ENCODE results near the gene PARP15. TPM values are rescaled to one million over a fixed set of nuclear protein-coding genes. Genes with fewer than 3 reads are reported as not detected.

The PARP15 gene
- total RNA-seq, 1 donor from 2014 or later: 0.09 TPM

- Histone ChIP-seq H3K79me2 (ENCODE audit: insufficient read depth, low read length) (no peaks in the 10 kb centered on the region), H3K4me3 (ENCODE audit: insufficient read depth, low read depth, low read length) (no peak overlapping the region), H3K27me3 (ENCODE audit: insufficient read depth, low read length) (peaks cover 25% of the 10 kb centered on the region), H4K20me1 (ENCODE audit: insufficient read depth, low read length) (no peaks in the 10 kb centered on the region), H2AFZ (ENCODE audit: low read depth, low read length) (no peak overlapping the region), H3K4me1 (ENCODE audit: insufficient read depth, low read length) (no peaks in the 10 kb centered on the region), H3K9ac (ENCODE audit: low read length) (no peak overlapping the region), H3K36me3 (ENCODE audit: insufficient read depth, low read length) (no peaks in the 10 kb centered on the region), H3K27ac (ENCODE audit: low read depth, low read length) (no peak overlapping the region), H3K9me3 (ENCODE audit: insufficient read depth, low read depth, low read length) (peaks cover 3% of the 10 kb centered on the region), H3K4me2 (ENCODE audit: low read length) (no peak overlapping the region)
- H3K9me3 Mint-ChIP-seq (ENCODE audit: unreplicated experiment): peaks cover 8% of the 10 kb centered on the region
- no peak for FAIRE-seq
- no peak overlapping the region for H3K27ac Mint-ChIP-seq (ENCODE audit: unreplicated experiment)
- no peaks in the 10 kb centered on the region for H3K4me1 Mint-ChIP-seq (ENCODE audit: low read depth, unreplicated experiment)
- peaks cover 5% of the 10 kb centered on the region for H3K36me3 Mint-ChIP-seq (ENCODE audit: low read depth, unreplicated experiment)
- DNase-seq (ENCODE audit: low read depth): no peak
- no peak overlapping the region for H3K4me3 Mint-ChIP-seq (ENCODE audit: unreplicated experiment)
- peaks cover 21% of the 10 kb centered on the region for H3K27me3 Mint-ChIP-seq (ENCODE audit: low read depth, unreplicated experiment)
- TF ChIP-seq CTCF (IDR thresholded peaks at IDR 0.05; ENCODE audit: insufficient read depth, low read depth, low read length) (no peak), EZH2 (IDR thresholded peaks at IDR 0.05; ENCODE audit: insufficient read depth, low read length) (no peak)
These were observed 41.2 kb downstream of the PARP15 start for GRCh38 chr3:122618614-122619013.

DNA sequence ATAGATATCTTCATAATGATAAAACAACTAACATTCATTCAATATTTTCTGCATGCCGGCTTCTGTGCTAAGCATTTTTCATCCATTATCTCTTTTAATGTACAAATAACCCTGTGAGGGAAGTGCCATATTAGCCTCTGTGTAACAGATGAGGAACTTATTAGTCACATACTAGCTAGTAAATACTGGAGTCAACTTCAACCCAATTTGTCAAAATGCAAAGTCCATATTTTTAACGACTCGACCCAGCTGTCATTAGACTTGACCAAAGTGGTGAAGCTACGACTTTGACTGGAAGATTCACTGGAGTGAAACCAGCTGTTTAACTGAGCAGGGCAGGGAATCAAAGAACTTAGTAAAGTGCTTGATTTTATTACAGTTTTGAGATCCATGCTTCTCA lies 41.6 kb downstream of the PARP15 start:
- H3K4me1 Mint-ChIP-seq (ENCODE audit: low read depth, unreplicated experiment): no peaks in the 10 kb centered on the region
- no peaks in the 10 kb centered on the region for H3K36me3 ChIP-seq (ENCODE audit: insufficient read depth, low read length)
- H3K4me1 ChIP-seq (ENCODE audit: insufficient read depth, low read length): no peaks in the 10 kb centered on the region
- H3K4me3 Mint-ChIP-seq (ENCODE audit: unreplicated experiment): no peak overlapping the region
- no peak overlapping the region for H2AFZ ChIP-seq (ENCODE audit: low read depth, low read length)
- DNase-seq (ENCODE audit: low read depth) (no peak), FAIRE-seq (no peak)
- H3K4me2 ChIP-seq (ENCODE audit: low read length): no peak overlapping the region
- H3K9me3 Mint-ChIP-seq (ENCODE audit: unreplicated experiment): peaks cover 8% of the 10 kb centered on the region
- peaks cover 5% of the 10 kb centered on the region for H3K36me3 Mint-ChIP-seq (ENCODE audit: low read depth, unreplicated experiment)
- H3K27ac ChIP-seq (ENCODE audit: low read depth, low read length): no peak overlapping the region
- no peak overlapping the region for H3K9ac ChIP-seq (ENCODE audit: low read length)
- peaks cover 3% of the 10 kb centered on the region for H3K9me3 ChIP-seq (ENCODE audit: insufficient read depth, low read depth, low read length)
- no peak overlapping the region for H3K4me3 ChIP-seq (ENCODE audit: insufficient read depth, low read depth, low read length)
- H3K27ac Mint-ChIP-seq (ENCODE audit: unreplicated experiment): no peak overlapping the region
- TF ChIP-seq CTCF (IDR thresholded peaks at IDR 0.05; ENCODE audit: insufficient read depth, low read depth, low read length) (no peak), EZH2 (IDR thresholded peaks at IDR 0.05; ENCODE audit: insufficient read depth, low read length) (no peak)
- peaks cover 21% of the 10 kb centered on the region for H3K27me3 Mint-ChIP-seq (ENCODE audit: low read depth, unreplicated experiment)
- H3K79me2 ChIP-seq (ENCODE audit: insufficient read depth, low read length): no peaks in the 10 kb centered on the region
- peaks cover 25% of the 10 kb centered on the region for H3K27me3 ChIP-seq (ENCODE audit: insufficient read depth, low read length)
- no peaks in the 10 kb centered on the region for H4K20me1 ChIP-seq (ENCODE audit: insufficient read depth, low read length)

DNA sequence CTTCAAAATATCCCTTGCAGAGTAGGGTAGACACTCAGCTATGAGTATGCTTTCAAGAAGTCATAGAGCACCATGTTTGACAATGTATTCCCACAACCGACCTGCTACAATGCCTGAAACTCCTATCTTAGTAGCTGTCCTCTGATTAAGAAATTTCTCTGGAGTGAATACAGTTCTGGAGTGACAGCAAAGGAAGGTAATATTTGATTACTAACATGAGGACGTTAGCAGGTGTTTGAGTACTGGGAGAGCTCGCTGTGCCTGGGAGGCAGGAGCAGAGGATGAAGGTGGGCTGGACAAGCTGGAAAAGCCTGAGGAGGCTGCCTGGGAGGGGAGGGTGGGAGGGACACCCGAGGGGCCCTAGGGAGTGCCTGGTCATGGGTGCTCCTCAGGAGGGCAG lies 42.9 kb downstream of the PARP15 start:
- Histone ChIP-seq H3K4me1 (ENCODE audit: insufficient read depth, low read length) (no peaks in the 10 kb centered on the region), H3K4me2 (ENCODE audit: low read length) (no peak overlapping the region), H4K20me1 (ENCODE audit: insufficient read depth, low read length) (no peaks in the 10 kb centered on the region), H3K27me3 (ENCODE audit: insufficient read depth, low read length) (peaks cover 25% of the 10 kb centered on the region), H2AFZ (ENCODE audit: low read depth, low read length) (no peak overlapping the region), H3K27ac (ENCODE audit: low read depth, low read length) (no peak overlapping the region), H3K9ac (ENCODE audit: low read length) (no peak overlapping the region), H3K79me2 (ENCODE audit: insufficient read depth, low read length) (no peaks in the 10 kb centered on the region), H3K4me3 (ENCODE audit: insufficient read depth, low read depth, low read length) (no peak overlapping the region), H3K9me3 (ENCODE audit: insufficient read depth, low read depth, low read length) (peaks cover 3% of the 10 kb centered on the region), H3K36me3 (ENCODE audit: insufficient read depth, low read length) (no peaks in the 10 kb centered on the region)
- peaks cover 8% of the 10 kb centered on the region for H3K9me3 Mint-ChIP-seq (ENCODE audit: unreplicated experiment)
- peaks cover 5% of the 10 kb centered on the region for H3K36me3 Mint-ChIP-seq (ENCODE audit: low read depth, unreplicated experiment)
- FAIRE-seq (no peak), DNase-seq (ENCODE audit: low read depth) (no peak)
- no peak overlapping the region for H3K4me3 Mint-ChIP-seq (ENCODE audit: unreplicated experiment)
- H3K4me1 Mint-ChIP-seq (ENCODE audit: low read depth, unreplicated experiment): no peaks in the 10 kb centered on the region
- H3K27me3 Mint-ChIP-seq (ENCODE audit: low read depth, unreplicated experiment): peaks cover 25% of the 10 kb centered on the region
- TF ChIP-seq CTCF (IDR thresholded peaks at IDR 0.05; ENCODE audit: insufficient read depth, low read depth, low read length) (no peak), EZH2 (IDR thresholded peaks at IDR 0.05; ENCODE audit: insufficient read depth, low read length) (no peak)
- H3K27ac Mint-ChIP-seq (ENCODE audit: unreplicated experiment): no peak overlapping the region

Data from astrocyte (in vitro differentiated cells and primary cell).